HG02973 (cell line): ENCODE data around the gene ZYX.
"Not testable (repeated sequence)": the region's sequence is repeated elsewhere in the genome, so short reads cannot be mapped to it uniquely, and the experiment has no call there.

Source experiments
- ATAC-seq: cut with Tn5 transposase; IDR thresholded peaks from one replicate; pipeline ENCODE4 v1.9.1; 2021; ENCODE audit warnings: moderate library complexity; ENCODE audit not compliant: unreplicated experiment

ZYX gene

DNA sequence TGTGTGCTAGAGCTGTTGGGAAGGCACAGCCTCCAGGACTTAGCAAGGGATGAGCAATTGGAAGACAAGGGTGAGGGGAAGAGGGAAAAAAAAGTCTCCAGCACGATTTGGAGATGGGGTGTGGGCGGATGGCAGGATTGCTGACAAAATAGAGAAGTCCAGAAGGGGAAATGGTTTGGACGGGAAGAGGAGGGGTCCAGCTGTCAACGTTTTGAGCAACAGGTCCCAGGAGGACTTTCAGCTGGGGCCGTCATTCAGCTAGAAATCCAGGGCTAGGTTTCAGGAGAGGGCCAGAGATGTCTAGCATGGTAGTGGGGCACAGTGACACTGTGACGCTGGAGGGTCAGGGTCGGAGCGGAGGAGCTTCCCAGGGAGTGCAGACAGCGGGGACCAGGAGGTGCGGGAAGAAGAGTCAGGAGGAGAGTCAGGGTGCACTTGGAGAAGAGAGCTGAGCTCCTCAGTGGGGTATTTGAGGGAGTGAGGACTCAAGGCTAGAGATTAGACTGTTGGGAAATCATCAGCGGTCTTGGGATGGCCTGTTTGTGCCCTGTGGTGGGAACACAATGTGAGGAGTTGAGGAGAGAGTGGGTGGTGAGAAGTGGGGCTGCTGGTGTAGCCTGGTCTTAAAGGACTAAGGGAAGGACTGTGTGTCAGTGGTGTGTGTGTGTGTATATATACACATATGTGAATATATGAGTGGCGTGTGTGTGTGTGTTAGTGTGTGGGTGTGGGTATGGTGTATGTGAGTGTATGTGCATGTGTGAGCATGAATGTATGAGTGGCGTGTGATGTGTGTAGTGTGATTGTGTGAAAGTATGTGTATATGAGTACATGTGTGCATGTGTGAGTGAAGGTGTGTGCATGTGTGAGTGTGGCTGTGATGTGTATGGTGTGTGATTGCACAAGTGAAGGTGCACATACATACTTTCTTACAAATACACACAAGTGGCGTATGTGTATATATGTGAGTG, 3.8 kb downstream of the ZYX start:
- no peak for ATAC-seq

- ATAC-seq: no peak
Measured at GRCh38 chr7:143385891-143386781, 5.0 kb downstream of the ZYX start.

GRCh38 chr7:143387156-143387975, 6.2 kb downstream of the ZYX start:
- no peak for ATAC-seq

- no peak for ATAC-seq
Measured at GRCh38 chr7:143388051-143388450, 6.9 kb downstream of the ZYX start.

GRCh38 chr7:143388491-143389101, 7.5 kb downstream of the ZYX start:
- ATAC-seq: no peak

DNA sequence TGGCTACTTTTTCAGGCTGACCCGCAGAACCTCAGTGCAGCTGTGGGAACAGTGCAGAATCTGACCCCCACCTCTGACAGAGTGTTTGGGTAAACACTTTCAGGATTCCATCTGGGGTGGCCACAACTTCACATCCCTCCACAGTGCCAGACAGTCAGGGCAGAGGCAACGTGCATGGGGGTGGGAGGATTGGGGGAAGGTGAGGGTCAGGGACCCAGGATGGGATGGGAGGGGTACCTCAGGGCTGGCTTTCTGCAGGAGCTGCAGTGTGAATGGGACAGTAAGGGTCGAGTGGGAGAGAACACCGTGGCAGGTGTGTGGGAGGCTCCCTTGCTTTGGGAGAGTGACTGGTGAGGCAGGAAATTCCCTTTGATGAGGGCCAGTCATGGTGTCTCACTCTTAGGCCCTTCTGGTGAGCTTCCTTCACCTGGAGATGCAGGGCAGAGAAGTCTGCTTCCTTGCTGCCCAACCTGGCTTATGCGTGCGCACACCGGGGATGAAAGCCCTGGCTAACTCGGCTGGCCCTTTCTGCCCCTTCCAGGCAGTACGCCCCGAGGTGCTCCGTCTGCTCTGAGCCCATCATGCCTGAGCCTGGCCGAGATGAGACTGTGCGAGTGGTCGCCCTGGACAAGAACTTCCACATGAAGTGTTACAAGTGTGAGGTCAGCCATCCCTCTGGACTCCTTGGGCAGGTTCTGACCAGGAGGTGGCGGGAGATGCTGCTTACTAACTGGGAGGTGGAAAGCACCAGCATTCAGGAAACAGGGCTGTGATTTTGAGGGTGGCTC, 8.4 kb downstream of the ZYX start:
- ATAC-seq: no peak

- no peak for ATAC-seq
Measured at GRCh38 chr7:143390104-143390772, 9.1 kb downstream of the ZYX start.

GRCh38 chr7:143390773-143391317, 9.7 kb downstream of the ZYX start:
- no peak for ATAC-seq

- no peak for ATAC-seq
Measured at GRCh38 chr7:143391462-143392404, 10.6 kb downstream of the ZYX start.

DNA sequence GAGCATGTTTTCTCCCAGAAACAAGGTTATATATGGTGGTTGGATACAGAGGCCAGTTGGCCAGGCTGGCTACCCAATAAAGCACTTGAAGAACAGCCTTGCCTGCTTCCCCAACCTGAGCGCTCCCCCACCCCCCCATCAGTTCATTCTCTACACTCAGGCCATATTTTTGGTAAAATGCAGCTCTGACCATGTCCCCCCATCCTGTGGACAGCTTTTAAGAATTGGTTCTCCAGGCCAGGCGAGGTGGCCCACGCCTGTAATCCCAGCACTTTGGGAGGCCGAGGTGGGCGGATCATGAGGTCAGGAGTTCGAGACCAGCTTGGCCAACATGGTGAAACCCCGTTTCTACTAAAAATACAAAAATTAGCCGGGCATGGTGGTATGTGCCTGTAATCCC, 11.3 kb downstream of the ZYX start:
- ATAC-seq: not testable (repeated sequence)

- no peak for ATAC-seq
Measured at GRCh38 chr7:143392875-143393266, 11.7 kb downstream of the ZYX start.

GRCh38 chr7:143393267-143394041, 12.3 kb downstream of the ZYX start:
- ATAC-seq: no peak

GRCh38 chr7:143394068-143394467, 12.9 kb downstream of the ZYX start:
- no peak for ATAC-seq

- ATAC-seq: no peak
Measured at GRCh38 chr7:143394777-143395176, 13.6 kb downstream of the ZYX start.

GRCh38 chr7:143395187-143396149, 14.3 kb downstream of the ZYX start:
- no peak for ATAC-seq

- no peak for ATAC-seq
Measured at GRCh38 chr7:143396182-143396581, 15.0 kb downstream of the ZYX start.
